Measurements from ENCODE around the gene NTM. TPM values are rescaled to one million over a fixed set of nuclear protein-coding genes. Genes with fewer than 3 reads are reported as not detected.

The NTM gene
- polyA plus RNA-seq, 1 donor from 2014 or later, result 39.4 TPM

GRCh38 chr11:131345406-131345805 lies 25.0 kb upstream of the NTM start:
- no peaks in the 10 kb centered on the region for H3K36me3 ChIP-seq (ENCODE audit: insufficient read depth, low read length)
- H3K4me3 ChIP-seq (ENCODE audit: low read length), result no peak overlapping the region
- H3K9ac ChIP-seq (ENCODE audit: low read length), result no peak overlapping the region
- H4K20me1 ChIP-seq (ENCODE audit: insufficient read depth), result no peaks in the 10 kb centered on the region
- no peaks in the 10 kb centered on the region for H3K9me2 ChIP-seq (ENCODE audit: insufficient read depth, low read length)
- H3K9me3 ChIP-seq (ENCODE audit: low read length), result no peaks in the 10 kb centered on the region
- H2AFZ ChIP-seq (ENCODE audit: low read depth, low read length), result no peak overlapping the region
- no peak overlapping the region for H3K4me2 ChIP-seq (ENCODE audit: low read length)
- no peaks in the 10 kb centered on the region for H3K27me3 ChIP-seq (ENCODE audit: insufficient read depth, low read depth, low read length)
- H3F3A ChIP-seq (ENCODE audit: insufficient read depth, low read length, poor library complexity, severe bottlenecking), result no peaks in the 10 kb centered on the region
- no peak overlapping the region for H3K27ac ChIP-seq (ENCODE audit: low read length)
- TF ChIP-seq SMC3 (conservative IDR thresholded peaks at IDR 0.05; ENCODE audit: poor library complexity), result no peak
- TF ChIP-seq CTCF (IDR thresholded peaks at IDR 0.05; ENCODE audit: poor library complexity, severe bottlenecking), result no peak
- no peak for TF ChIP-seq REST (IDR thresholded peaks at IDR 0.05; ENCODE audit: borderline replicate concordance)
- TF ChIP-seq TAF1 (IDR thresholded peaks at IDR 0.05; ENCODE audit: low read depth), result no peak
- no peak for TF ChIP-seq POLR2AphosphoS5 (IDR thresholded peaks at IDR 0.05)
- TF ChIP-seq MXI1 (conservative IDR thresholded peaks at IDR 0.05; ENCODE audit: poor library complexity, severe bottlenecking), result no peak
- no peak for TF ChIP-seq EZH2 (IDR thresholded peaks at IDR 0.05; ENCODE audit: borderline replicate concordance, insufficient read depth, low read length, poor library complexity, severe bottlenecking)
- H3K79me2 ChIP-seq (replicated peaks; ENCODE audit: insufficient read depth, low read length), result no peaks in the 10 kb centered on the region

- Histone ChIP-seq H3F3A (ENCODE audit: insufficient read depth, low read length, poor library complexity, severe bottlenecking) (no peaks in the 10 kb centered on the region), H4K20me1 (ENCODE audit: insufficient read depth) (no peaks in the 10 kb centered on the region), H3K36me3 (ENCODE audit: insufficient read depth, low read length) (no peaks in the 10 kb centered on the region), H3K27me3 (ENCODE audit: insufficient read depth, low read depth, low read length) (no peaks in the 10 kb centered on the region), H3K4me2 (ENCODE audit: low read length) (no peak overlapping the region), H3K9ac (ENCODE audit: low read length) (no peak overlapping the region), H3K79me2 (replicated peaks; ENCODE audit: insufficient read depth, low read length) (no peaks in the 10 kb centered on the region), H3K27ac (ENCODE audit: low read length) (no peak overlapping the region), H3K9me2 (ENCODE audit: insufficient read depth, low read length) (no peaks in the 10 kb centered on the region), H2AFZ (ENCODE audit: low read depth, low read length) (no peak overlapping the region), H3K9me3 (ENCODE audit: low read length) (no peaks in the 10 kb centered on the region), H3K4me3 (ENCODE audit: low read length) (no peak overlapping the region)
- TF ChIP-seq RAD21 (conservative IDR thresholded peaks at IDR 0.05) (no peak), SMC3 (conservative IDR thresholded peaks at IDR 0.05; ENCODE audit: poor library complexity) (no peak), EP300 (conservative IDR thresholded peaks at IDR 0.05; ENCODE audit: poor library complexity, severe bottlenecking) (no peak), POLR2AphosphoS5 (IDR thresholded peaks at IDR 0.05) (no peak), MXI1 (conservative IDR thresholded peaks at IDR 0.05; ENCODE audit: poor library complexity, severe bottlenecking) (no peak), CTCF (IDR thresholded peaks at IDR 0.05; ENCODE audit: poor library complexity, severe bottlenecking) (no peak), TAF1 (IDR thresholded peaks at IDR 0.05; ENCODE audit: low read depth) (no peak), REST (IDR thresholded peaks at IDR 0.05; ENCODE audit: borderline replicate concordance) (no peak), EZH2 (IDR thresholded peaks at IDR 0.05; ENCODE audit: borderline replicate concordance, insufficient read depth, low read length, poor library complexity, severe bottlenecking) (no peak)
These were observed 20.9 kb upstream of the NTM start for GRCh38 chr11:131349368-131350086.

All from neural cell (in vitro differentiated cells).